ENCODE results near the gene RRAGD.

The RRAGD gene

GRCh38 chr6:89412071-89413005 lies at the start of gene RRAGD:
Gene RRAGD (minus strand): TSS chr6:89412273. CDS start chr6:89411993, 280 bp downstream.
- TF ChIP-seq, protein P1, sequence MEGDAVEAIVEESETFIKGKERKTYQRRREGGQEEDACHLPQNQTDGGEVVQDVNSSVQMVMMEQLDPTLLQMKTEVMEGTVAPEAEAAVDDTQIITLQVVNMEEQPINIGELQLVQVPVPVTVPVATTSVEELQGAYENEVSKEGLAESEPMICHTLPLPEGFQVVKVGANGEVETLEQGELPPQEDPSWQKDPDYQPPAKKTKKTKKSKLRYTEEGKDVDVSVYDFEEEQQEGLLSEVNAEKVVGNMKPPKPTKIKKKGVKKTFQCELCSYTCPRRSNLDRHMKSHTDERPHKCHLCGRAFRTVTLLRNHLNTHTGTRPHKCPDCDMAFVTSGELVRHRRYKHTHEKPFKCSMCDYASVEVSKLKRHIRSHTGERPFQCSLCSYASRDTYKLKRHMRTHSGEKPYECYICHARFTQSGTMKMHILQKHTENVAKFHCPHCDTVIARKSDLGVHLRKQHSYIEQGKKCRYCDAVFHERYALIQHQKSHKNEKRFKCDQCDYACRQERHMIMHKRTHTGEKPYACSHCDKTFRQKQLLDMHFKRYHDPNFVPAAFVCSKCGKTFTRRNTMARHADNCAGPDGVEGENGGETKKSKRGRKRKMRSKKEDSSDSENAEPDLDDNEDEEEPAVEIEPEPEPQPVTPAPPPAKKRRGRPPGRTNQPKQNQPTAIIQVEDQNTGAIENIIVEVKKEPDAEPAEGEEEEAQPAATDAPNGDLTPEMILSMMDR (IDR thresholded peaks at IDR 0.05; ENCODE audit: extremely low read depth, missing control alignments) = no peak
- peak; percentile 93 for DNase-seq (ENCODE audit: low spot score)

GRCh38 chr6:89460713-89461112 lies 48.6 kb upstream of the RRAGD start:
- DNase-seq (ENCODE audit: low spot score) = no peak
- TF ChIP-seq, protein P1 (IDR thresholded peaks at IDR 0.05; ENCODE audit: extremely low read depth, missing control alignments) = no peak

- no peak for DNase-seq (ENCODE audit: low spot score)
- TF ChIP-seq, protein P1 (IDR thresholded peaks at IDR 0.05; ENCODE audit: extremely low read depth, missing control alignments) = no peak
Measured at GRCh38 chr6:89459501-89459900, 47.4 kb upstream of the RRAGD start.

DNA sequence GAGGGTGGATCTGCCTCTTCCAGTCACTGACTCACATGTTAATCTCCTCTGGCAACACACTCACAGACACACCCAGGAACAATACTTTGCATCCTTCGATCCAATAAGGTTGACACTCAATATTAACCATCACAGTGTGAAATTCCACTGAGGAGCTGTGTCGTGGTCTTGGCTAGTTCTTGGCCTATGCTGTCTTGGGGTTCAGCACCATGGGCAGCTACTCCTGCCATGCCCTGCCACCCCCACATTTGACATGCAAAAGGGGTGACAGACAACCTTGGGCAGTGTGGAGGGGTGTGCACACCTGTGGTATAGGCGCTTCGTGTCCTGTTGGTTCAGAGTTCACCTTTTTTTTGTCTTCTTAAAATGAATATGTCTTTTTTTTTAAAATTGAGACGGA lies 46.6 kb upstream of the RRAGD start:
- DNase-seq (ENCODE audit: low spot score) = no peak
- TF ChIP-seq, protein P1 (IDR thresholded peaks at IDR 0.05; ENCODE audit: extremely low read depth, missing control alignments) = no peak

- DNase-seq (ENCODE audit: low spot score) = no peak
- TF ChIP-seq, protein P1 (IDR thresholded peaks at IDR 0.05; ENCODE audit: extremely low read depth, missing control alignments) = no peak
Measured at GRCh38 chr6:89454300-89454699, 42.2 kb upstream of the RRAGD start.

DNA sequence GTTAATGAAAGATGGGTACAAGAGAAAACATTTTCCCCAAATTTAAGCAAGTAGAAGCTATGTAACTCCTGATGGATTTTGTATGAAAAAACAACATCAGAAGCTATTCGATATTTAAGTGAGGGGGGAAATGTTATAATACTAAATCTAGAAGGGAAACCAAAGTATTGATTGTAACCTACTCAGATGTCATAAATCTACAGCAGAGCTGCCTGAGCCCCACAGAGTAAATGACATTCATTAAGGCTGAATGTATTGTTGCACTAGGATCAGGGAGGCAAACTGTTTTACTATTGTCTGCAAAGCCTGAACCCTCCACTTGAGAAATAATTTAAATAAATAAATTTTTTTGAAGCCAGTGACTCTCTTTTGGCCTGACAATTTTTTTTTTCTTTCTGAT lies 40.2 kb upstream of the RRAGD start:
- TF ChIP-seq, protein P1 (IDR thresholded peaks at IDR 0.05; ENCODE audit: extremely low read depth, missing control alignments) = no peak
- no peak for DNase-seq (ENCODE audit: low spot score)

DNA sequence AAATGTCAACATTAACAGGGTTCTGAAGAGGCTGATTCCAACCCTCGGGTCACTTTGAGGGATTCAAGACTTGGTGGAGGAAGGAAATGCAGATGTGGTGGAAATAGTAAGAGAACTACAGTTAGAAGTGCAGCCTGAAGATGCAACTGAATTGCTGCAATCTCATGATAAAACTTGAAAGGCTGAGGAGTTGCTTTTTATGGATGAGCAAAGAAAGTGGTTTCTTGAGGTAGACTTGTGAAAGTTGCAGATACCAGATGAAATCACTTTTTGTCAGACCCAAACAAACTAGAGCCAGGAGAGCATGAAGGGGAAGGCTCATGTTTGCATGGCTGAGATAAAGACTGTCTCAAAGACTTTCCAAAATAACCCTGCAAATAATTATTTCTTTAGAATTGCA lies 37.1 kb upstream of the RRAGD start:
- TF ChIP-seq, protein P1 (IDR thresholded peaks at IDR 0.05; ENCODE audit: extremely low read depth, missing control alignments) = no peak
- no peak for DNase-seq (ENCODE audit: low spot score)
